PFSK-1 (cell line): ENCODE data around the gene METTL21A.

Experiments used
- FOXP2 ChIP-seq: optimal IDR thresholded peaks from 2 replicates; pipeline ENCODE3; 2011; ENCODE audit warnings: borderline replicate concordance, control low read depth, inconsistent platforms; ENCODE audit not compliant: insufficient read depth; ENCODE audit errors: extremely low read length, extremely low read depth
- POLR2AphosphoS5 ChIP-seq: IDR thresholded peaks from 2 replicates; pipeline ENCODE4 v1.6.1; 2012; ENCODE audit warnings: low read depth, mild to moderate bottlenecking, control low read depth, low read length, moderate library complexity
- REST ChIP-seq, 2 experiments: IDR thresholded peaks; 2 replicates each; pipeline versions ENCODE4 v1.6.1 to v1.8.0; 2011 to 2012; ENCODE audit warnings: low read depth in 2 of 2, low read length in 2 of 2, control low read depth in 1 of 2, inconsistent platforms in 1 of 2, mild to moderate bottlenecking in 1 of 2, moderate library complexity in 1 of 2; ENCODE audit not compliant: insufficient read depth in 1 of 2
- SIN3A ChIP-seq: IDR thresholded peaks from 2 replicates; pipeline ENCODE4 v1.6.1; 2012; ENCODE audit warnings: mild to moderate bottlenecking, low read length, moderate library complexity, borderline replicate concordance; ENCODE audit not compliant: insufficient read depth
- TAF1 ChIP-seq: IDR thresholded peaks from 2 replicates; pipeline ENCODE4 v1.6.1; 2012; ENCODE audit warnings: low read length, control low read depth, borderline replicate concordance; ENCODE audit not compliant: insufficient read depth

Gene METTL21A

GRCh38 chr2:207621501-207622039 is 3.6 kb downstream of the METTL21A start:
- no peak for TF ChIP-seq FOXP2
- TF ChIP-seq POLR2AphosphoS5: no peak
- TF ChIP-seq SIN3A: no peak
- TF ChIP-seq TAF1: no peak
- TF ChIP-seq REST (IDR thresholded peaks at IDR 0.05; ENCODE audit: insufficient read depth in 1 of 2, low read depth in 2 of 2, low read length in 2 of 2): no peak

DNA sequence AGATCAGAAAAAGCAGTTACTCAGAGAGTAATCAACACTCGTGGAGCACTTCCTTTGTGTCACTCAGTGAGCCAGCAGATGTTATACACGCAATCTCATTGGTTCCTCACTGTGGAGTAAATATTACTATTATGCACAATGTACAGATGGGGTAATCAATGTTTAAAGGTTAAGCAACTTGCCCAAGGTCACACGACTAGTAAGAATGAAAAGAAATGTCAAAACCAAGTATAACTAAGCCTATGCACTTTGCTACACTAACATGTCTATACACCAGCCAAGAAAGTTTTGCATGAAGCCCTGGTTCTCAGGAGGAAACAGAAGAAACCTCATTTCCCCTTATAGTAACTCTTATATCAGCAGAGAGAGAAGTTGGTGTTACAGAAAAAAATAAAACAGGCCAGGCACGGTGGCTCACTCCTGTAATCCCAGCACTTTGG is 5.4 kb downstream of the METTL21A start:
- TF ChIP-seq TAF1 (no peak), SIN3A (no peak), FOXP2 (no peak), REST (IDR thresholded peaks at IDR 0.05; ENCODE audit: insufficient read depth in 1 of 2, low read depth in 2 of 2, low read length in 2 of 2) (no peak), POLR2AphosphoS5 (no peak)

DNA sequence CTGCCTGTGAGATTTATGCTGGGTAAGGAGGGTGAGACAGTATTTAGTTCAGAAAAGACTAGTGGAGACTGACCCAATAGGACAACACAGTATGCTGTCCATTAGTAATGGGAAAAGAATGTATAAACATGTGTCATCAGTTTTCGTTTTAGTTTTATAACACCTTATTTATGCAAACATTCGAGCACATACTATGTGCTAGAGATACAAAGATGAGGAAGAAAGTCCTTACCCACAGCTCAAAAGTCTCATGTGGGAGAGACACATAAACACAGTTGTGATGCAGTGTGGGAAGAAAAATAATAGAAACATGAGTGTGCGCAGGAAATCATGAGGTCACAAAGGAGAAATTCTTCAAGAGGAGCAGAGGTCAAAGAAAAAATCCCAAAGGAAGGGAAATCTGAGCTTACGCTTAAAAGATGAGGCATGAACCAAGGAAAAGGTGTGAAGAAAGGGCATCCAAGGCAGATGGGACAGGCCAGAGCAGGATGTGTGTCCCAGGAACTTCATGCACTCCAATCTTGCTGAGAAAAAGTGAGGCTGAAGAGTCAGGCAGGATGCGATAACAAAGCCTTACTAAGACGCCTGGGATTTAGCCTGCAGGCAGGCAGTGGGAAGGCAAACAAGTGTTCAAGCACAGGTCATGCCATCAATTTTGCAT is 8.1 kb downstream of the METTL21A start:
- TF ChIP-seq TAF1 (no peak), REST (IDR thresholded peaks at IDR 0.05; ENCODE audit: insufficient read depth in 1 of 2, low read depth in 2 of 2, low read length in 2 of 2) (no peak), FOXP2 (no peak), POLR2AphosphoS5 (no peak), SIN3A (no peak)

DNA sequence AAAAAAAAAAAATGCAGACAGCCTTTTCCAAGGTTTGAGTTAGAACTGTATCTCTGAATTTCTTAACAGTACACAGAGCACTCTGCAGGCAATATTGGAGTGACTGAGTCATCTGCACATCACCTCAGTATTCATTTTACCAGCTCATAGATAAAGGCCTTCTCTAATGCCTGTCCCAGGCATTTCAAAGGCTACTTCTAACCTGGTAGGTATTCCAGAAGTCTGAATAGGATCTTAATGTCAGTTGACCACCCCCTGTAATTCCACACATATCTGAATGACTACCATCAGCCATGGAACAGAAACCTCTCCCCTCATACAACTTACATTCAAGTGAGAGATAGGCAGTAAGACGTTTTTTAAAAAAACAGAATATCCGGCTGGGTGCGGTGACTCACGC is 9.0 kb downstream of the METTL21A start:
- TF ChIP-seq REST (IDR thresholded peaks at IDR 0.05; ENCODE audit: insufficient read depth in 1 of 2, low read depth in 2 of 2, low read length in 2 of 2) (no peak), FOXP2 (no peak), TAF1 (no peak), SIN3A (no peak), POLR2AphosphoS5 (no peak)

DNA sequence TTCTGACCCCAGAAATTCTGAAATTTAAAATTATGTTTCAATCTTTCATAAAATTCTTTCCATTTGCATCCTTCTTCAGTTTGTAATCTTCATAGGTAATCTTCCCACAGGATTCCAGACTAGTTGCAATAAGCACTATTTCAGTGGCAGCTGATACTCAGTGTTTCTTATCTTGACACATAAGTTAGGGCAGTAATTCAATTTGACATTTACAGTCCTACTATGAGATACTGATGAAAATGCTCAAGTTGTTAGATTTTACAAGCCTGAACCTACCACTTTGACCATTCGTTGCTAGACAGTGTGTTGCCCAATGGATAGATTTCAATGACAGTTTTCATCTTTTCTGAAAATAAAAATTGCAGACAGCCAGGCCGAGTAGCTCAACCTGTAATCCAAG is 10.4 kb downstream of the METTL21A start:
- TF ChIP-seq FOXP2 (no peak), SIN3A (no peak), TAF1 (no peak), POLR2AphosphoS5 (no peak), REST (IDR thresholded peaks at IDR 0.05; ENCODE audit: insufficient read depth in 1 of 2, low read depth in 2 of 2, low read length in 2 of 2) (no peak)
